H1 (cell line): Measurements from ENCODE around the gene CCN6. TPM values are rescaled to one million over a fixed set of nuclear protein-coding genes. Genes with fewer than 3 reads are reported as not detected.

Source experiments
- CTCF ChIA-PET: fragments of 300-600 bp; sonication (Branson Sonifier 250); formaldehyde crosslinking; loops from one replicate; lab custom pipeline; 2021; ENCODE audit not compliant: partially characterized antibody; lab: Charles Lee
- POLR2A ChIA-PET: fragments of 300-600 bp; sonication (Branson Sonifier 250); formaldehyde crosslinking; loops from one replicate; lab custom pipeline; 2021; ENCODE audit warnings: inconsistent platforms; ENCODE audit not compliant: partially characterized antibody; lab: Charles Lee
- DNase-seq, 2 experiments: peaks; one replicate each; pipeline versions ENCODE4 v3.0.0 to v3.0.0-alpha.2; 2010 to 2022; ENCODE audit warnings: low spot score in 2 of 2, low read depth in 1 of 2, mixed read lengths in 1 of 2
- FAIRE-seq: peaks from 2 replicates; lab custom pipeline; 2011; peaks lifted over from hg19 to GRCh38; lab: Jason Lieb, UNC
- H2AFZ ChIP-seq: 2 replicates; pipeline ENCODE4 v1.8.1; 2012; ENCODE audit warnings: low read length, inconsistent platforms
- H2AK5ac ChIP-seq: 2 replicates; pipeline ENCODE4 v1.6.1; 2013; ENCODE audit warnings: low read depth, low read length
- H2BK120ac ChIP-seq: replicated peaks from 2 replicates; pipeline ENCODE3; 2013; ENCODE audit warnings: low read depth, low read length, inconsistent platforms
- H2BK12ac ChIP-seq: 2 replicates; pipeline ENCODE4 v1.6.1; 2013; ENCODE audit warnings: low read depth, low read length
- H2BK15ac ChIP-seq: 2 replicates; pipeline ENCODE4 v1.6.1; 2013; ENCODE audit warnings: low read length
- H2BK20ac ChIP-seq: 2 replicates; pipeline ENCODE4 v1.6.1; 2013; ENCODE audit warnings: low read length
- H2BK5ac ChIP-seq: 2 replicates; pipeline ENCODE4 v1.6.1; 2013; ENCODE audit warnings: low read depth, low read length
- H3K14ac ChIP-seq: 2 replicates; pipeline ENCODE4 v1.6.1; 2013; ENCODE audit warnings: inconsistent platforms; ENCODE audit not compliant: insufficient read length
- H3K18ac ChIP-seq: 2 replicates; pipeline ENCODE4 v1.6.1; 2013; ENCODE audit warnings: low read length; ENCODE audit errors: extremely low read depth
- H3K23ac ChIP-seq: 2 replicates; pipeline ENCODE4 v1.6.1; 2013; ENCODE audit warnings: inconsistent platforms; ENCODE audit not compliant: insufficient read length
- H3K23me2 ChIP-seq: 2 replicates; pipeline ENCODE4 v1.6.1; 2013; ENCODE audit warnings: low read depth, low read length
- H3K27ac ChIP-seq: 2 replicates; pipeline ENCODE4 v1.6.1; 2011; ENCODE audit warnings: low read depth, low read length, inconsistent platforms
- H3K27me3 ChIP-seq, 4 experiments: replicated peaks in 1 of 4; 1 replicate in 1 of 4; 2 replicates in 3 of 4; pipeline versions ENCODE4 v1.6.1 to v1.8.1; 2011 to 2013; ENCODE audit warnings: low read length in 3 of 4, mild to moderate bottlenecking in 3 of 4, inconsistent platforms in 2 of 4, mixed read lengths in 2 of 4, moderate library complexity in 1 of 4; ENCODE audit not compliant: control insufficient read depth in 3 of 4, insufficient read depth in 3 of 4; ENCODE audit errors: extremely low read depth in 1 of 4
- H3K36me3 ChIP-seq, 4 experiments: 2 replicates each; pipeline versions ENCODE4 v1.6.1 to v1.8.1; 2011 to 2013; ENCODE audit warnings: mild to moderate bottlenecking in 4 of 4, low read length in 3 of 4, moderate library complexity in 2 of 4, control low read depth in 1 of 4, inconsistent platforms in 1 of 4; ENCODE audit not compliant: insufficient read depth in 4 of 4, control insufficient read depth in 2 of 4
- H3K4ac ChIP-seq: replicated peaks from 2 replicates; pipeline ENCODE3; 2013; ENCODE audit warnings: low read length, low read depth, mixed read lengths, inconsistent platforms; ENCODE audit not compliant: insufficient read length
- H3K4me1 ChIP-seq, 4 experiments: replicated peaks in 1 of 4; 1 replicate in 1 of 4; 2 replicates in 3 of 4; pipeline versions ENCODE4 v1.6.1 to v1.8.1; 2011 to 2013; ENCODE audit warnings: low read length in 3 of 4, inconsistent platforms in 2 of 4, mixed read lengths in 1 of 4; ENCODE audit not compliant: insufficient read depth in 4 of 4, control insufficient read depth in 3 of 4
- H3K4me2 ChIP-seq, 2 experiments: 2 replicates each; pipeline versions ENCODE4 v1.6.1 to v1.8.1; 2011 to 2013; ENCODE audit warnings: low read depth in 2 of 2, low read length in 2 of 2, control low read depth in 1 of 2, inconsistent platforms in 1 of 2, mild to moderate bottlenecking in 1 of 2; ENCODE audit not compliant: insufficient read depth in 1 of 2
- H3K4me3 ChIP-seq, 4 experiments: fragments of 200-600, 300-600 bp in 1 of 4; sonication (generic), shearing (Covaris generic), sonication (Bioruptor Twin) in 1 of 4; 2 replicates each; pipeline versions ENCODE4 v1.5.1 to v1.8.1; 2011 to 2016; ENCODE audit warnings: low read length in 4 of 4, low read depth in 3 of 4, control low read depth in 2 of 4, inconsistent platforms in 2 of 4, mild to moderate bottlenecking in 2 of 4, mixed read lengths in 1 of 4, moderate library complexity in 1 of 4; ENCODE audit not compliant: insufficient read depth in 2 of 4; ENCODE audit errors: extremely low read depth in 1 of 4
- H3K56ac ChIP-seq: replicated peaks from 2 replicates; pipeline ENCODE3; 2013; ENCODE audit warnings: low read depth, mild to moderate bottlenecking, mixed read lengths, low read length, inconsistent platforms; ENCODE audit not compliant: insufficient read length
- H3K79me1 ChIP-seq: 2 replicates; pipeline ENCODE4 v1.6.1; 2013; ENCODE audit warnings: low read depth, low read length, control low read depth
- H3K79me2 ChIP-seq, 2 experiments: 2 replicates each; pipeline versions ENCODE4 v1.6.1 to v1.8.1; 2012 to 2013; ENCODE audit warnings: low read length in 2 of 2, mild to moderate bottlenecking in 2 of 2, inconsistent platforms in 1 of 2; ENCODE audit not compliant: insufficient read depth in 2 of 2, control insufficient read depth in 1 of 2
- H3K9ac ChIP-seq, 4 experiments: replicated peaks in 1 of 4; 1 replicate in 1 of 4; 2 replicates in 3 of 4; pipeline versions ENCODE4 v1.6.1 to v1.8.1; 2011 to 2013; ENCODE audit warnings: low read depth in 3 of 4, low read length in 3 of 4, control low read depth in 2 of 4, mild to moderate bottlenecking in 2 of 4, moderate library complexity in 2 of 4, inconsistent platforms in 1 of 4; ENCODE audit errors: extremely low read depth in 1 of 4
- H3K9me3 ChIP-seq, 2 experiments: 2 replicates each; pipeline versions ENCODE4 v1.6.1 to v1.8.1; 2012 to 2013; ENCODE audit warnings: mild to moderate bottlenecking in 2 of 2, moderate library complexity in 2 of 2, control low read depth in 1 of 2, inconsistent platforms in 1 of 2, low read depth in 1 of 2, low read length in 1 of 2, mixed read lengths in 1 of 2; ENCODE audit not compliant: insufficient read depth in 2 of 2
- H4K20me1 ChIP-seq, 2 experiments: replicated peaks in 1 of 2; 2 replicates each; pipeline versions ENCODE3 to v1.8.1; 2011 to 2013; ENCODE audit warnings: inconsistent platforms in 2 of 2, low read length in 2 of 2, mild to moderate bottlenecking in 1 of 2; ENCODE audit not compliant: insufficient read depth in 2 of 2, control insufficient read depth in 1 of 2
- H4K5ac ChIP-seq: 2 replicates; pipeline ENCODE4 v1.6.1; 2013; ENCODE audit warnings: low read length, low read depth, mixed read lengths, inconsistent platforms; ENCODE audit not compliant: insufficient read length
- H4K8ac ChIP-seq: 2 replicates; pipeline ENCODE4 v1.8.0; 2013; ENCODE audit warnings: mild to moderate bottlenecking, moderate library complexity, low read length, inconsistent platforms; ENCODE audit not compliant: insufficient read depth; ENCODE audit errors: extremely low read depth
- H4K91ac ChIP-seq: replicated peaks from 2 replicates; pipeline ENCODE3; 2013; ENCODE audit warnings: low read length, mixed read lengths, inconsistent platforms; ENCODE audit not compliant: insufficient read length
- CBX8 ChIP-seq: fragments of 300-800, 300-1000 bp; sonication (generic); IDR thresholded peaks from 2 replicates; pipeline ENCODE4 v1.7.1; 2016; ENCODE audit warnings: low read depth, low read length, borderline replicate concordance
- FOSL1 ChIP-seq: IDR thresholded peaks from 2 replicates; pipeline ENCODE4 v1.6.1; 2011; ENCODE audit warnings: mild to moderate bottlenecking, low read depth, low read length, moderate library complexity; ENCODE audit not compliant: insufficient read depth
- JUN ChIP-seq: IDR thresholded peaks from 2 replicates; pipeline ENCODE4 v1.6.1; 2011; ENCODE audit warnings: low read depth, mild to moderate bottlenecking, improper control_type of control experiment, low read length
- KDM4A ChIP-seq: IDR thresholded peaks from one replicate; pipeline ENCODE4 v1.7.1; 2012; ENCODE audit warnings: low read depth, mild to moderate bottlenecking, moderate library complexity, low read length, inconsistent platforms; ENCODE audit not compliant: severe bottlenecking
- POLR2AphosphoS5 ChIP-seq: IDR thresholded peaks from 2 replicates; pipeline ENCODE4 v1.6.1; 2011; ENCODE audit warnings: low read depth, low read length
- POU5F1 ChIP-seq: IDR thresholded peaks from 2 replicates; pipeline ENCODE4 v1.6.1; 2011; ENCODE audit warnings: low read depth, mild to moderate bottlenecking, low read length, moderate library complexity
- RNF2 ChIP-seq: fragments of 200-900, 300-1000 bp; sonication (generic); IDR thresholded peaks from 2 replicates; pipeline ENCODE4 v1.7.1; 2016; ENCODE audit warnings: borderline replicate concordance, low read depth, mild to moderate bottlenecking, antibody characterized with exemption, low read length; ENCODE audit not compliant: poor library complexity, severe bottlenecking; ENCODE audit errors: missing control alignments
- RXRA ChIP-seq: IDR thresholded peaks from 2 replicates; pipeline ENCODE4 v1.6.1; 2011; ENCODE audit warnings: low read depth, mild to moderate bottlenecking, low read length, moderate library complexity; ENCODE audit not compliant: insufficient read depth
- SIX5 ChIP-seq: IDR thresholded peaks from 2 replicates; pipeline ENCODE4 v1.6.1; 2011; ENCODE audit warnings: mild to moderate bottlenecking, low read depth, low read length
- SP2 ChIP-seq: IDR thresholded peaks from 2 replicates; pipeline ENCODE4 v1.6.1; 2012; ENCODE audit warnings: mild to moderate bottlenecking, low read length, inconsistent platforms
- SUZ12 ChIP-seq: fragments of 200-600 bp; sonication (generic); IDR thresholded peaks from 2 replicates; pipeline ENCODE4 v1.6.1; 2012; ENCODE audit warnings: mild to moderate bottlenecking, inconsistent platforms, low read length, moderate library complexity, mixed read lengths
- YY1 ChIP-seq: IDR thresholded peaks from 2 replicates; pipeline ENCODE4 v1.6.1; 2011; ENCODE audit warnings: low read depth, mild to moderate bottlenecking, low read length
- WGBS, 2 experiments: shearing (Covaris generic) in 1 of 2; methylation state at CpG; one replicate each; pipeline versions ENCODE4 v1.1.6 to v1.1.7; 2013 to 2015; ENCODE audit warnings: low lambda C conversion rate in 2 of 2, mixed read lengths in 2 of 2, inconsistent platforms in 1 of 2, low coverage in 1 of 2, missing lambda C conversion rate in 1 of 2; ENCODE audit not compliant: insufficient replicate concordance in 2 of 2, insufficient coverage in 1 of 2, insufficient read length in 1 of 2; ENCODE audit errors: extremely low coverage in 1 of 2, missing lambda C conversion rate in 1 of 2; 5-methylcytosine and 5-hydroxymethylcytosine counted together
- polyA plus RNA-seq, 7 experiments: library from polyadenylated mRNA; depleted of rRNA in 3 of 7; stranded (reverse) in 5 of 7; unstranded in 2 of 7; fragments of >200 nt in 5 of 7; fragments of 200-250 nt in 2 of 7; gene quantifications; 1 replicate in 5 of 7; 2 replicates in 1 of 7; 4 replicates in 1 of 7; pipeline versions ENCODE4 v1.2.1 to v1.2.3, GENCODE V29; 2011 to 2013; ENCODE audit warnings: missing spikeins in 2 of 7, mixed read lengths in 2 of 7
- total RNA-seq: library from RNA; stranded (reverse); fragmentation: NEBNext Ultra II Directional; extraction: Animal tissue kit (Norgen Biotek cat#: 25700); gene quantifications from 2 replicates; pipeline ENCODE4 v1.2.1, GENCODE V29; 2021
- TF ChIP-seq, protein P1 (sequence below): IDR thresholded peaks from 2 replicates; pipeline ENCODE4 v1.6.1; 2012; ENCODE audit warnings: inconsistent platforms

CCN6 gene
- total and polyA plus RNA-seq, 2 of the 8 experiments (the other 6 are each of a cell fraction or from before 2014, with no cell fraction given) = not detected

DNA sequence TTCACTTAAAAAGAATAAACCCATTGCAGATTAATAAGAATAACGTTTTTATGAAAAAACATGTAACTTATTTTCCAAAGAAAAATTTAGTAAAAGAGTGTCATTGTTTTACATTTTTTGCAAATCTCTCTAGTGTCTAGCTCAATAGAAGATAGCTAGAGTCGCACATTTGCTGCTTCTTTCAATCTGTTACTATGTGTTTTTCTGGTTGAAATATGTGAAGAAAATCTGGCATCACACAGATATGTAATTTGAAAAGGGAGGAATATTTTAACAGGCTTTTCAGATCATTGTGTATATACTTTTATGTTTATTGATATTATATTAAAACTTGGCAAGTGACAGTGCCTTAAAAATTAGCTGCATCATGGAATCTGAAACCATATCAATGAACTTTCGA lies 9.1 kb downstream of the CCN6 start:
- Histone ChIP-seq H4K91ac (no peak overlapping the region), H3K27ac (no peak overlapping the region), H2BK5ac (no peak overlapping the region), H3K36me3 (no peaks in the 10 kb centered on the region), H3K4me3 (no peak overlapping the region), H3K23ac (no peak overlapping the region), H3K27me3 (no peaks in the 10 kb centered on the region), H3K14ac (no peak overlapping the region), H3K56ac (no peak overlapping the region), H2BK20ac (no peak overlapping the region), H3K9ac (no peak overlapping the region), H2BK120ac (no peak overlapping the region), H3K4ac (no peak overlapping the region), H3K9me3 (no peaks in the 10 kb centered on the region; a peak in 1 of 4 replicates), H3K23me2 (peaks cover 2% of the 10 kb centered on the region; the same call in 1 of the 2 replicates), H3K79me1 (no peaks in the 10 kb centered on the region), H3K4me1 (no peaks in the 10 kb centered on the region), H4K8ac (no peak overlapping the region), H3K4me2 (no peak overlapping the region), H3K18ac (no peak overlapping the region), H3K79me2 (no peaks in the 10 kb centered on the region), H4K20me1 (no peaks in the 10 kb centered on the region), H2BK12ac (no peak overlapping the region), H2AK5ac (no peak overlapping the region), H2BK15ac (no peak overlapping the region), H2AFZ (no peak overlapping the region), H4K5ac (no peak overlapping the region)
- WGBS, 2 experiments = 82% methylated on average over 3 of the region's 3 CpGs; no CpG with 5 or more reads in 1 of the 2 experiments
- TF ChIP-seq POU5F1 (no peak), YY1 (no peak), SIX5 (no peak), FOSL1 (no peak), CBX8 (no peak), RNF2 (no peak), SUZ12 (no peak), POLR2AphosphoS5 (no peak), KDM4A (no peak), JUN (no peak), RXRA (no peak), SP2 (no peak)
- TF ChIP-seq, protein P1, sequence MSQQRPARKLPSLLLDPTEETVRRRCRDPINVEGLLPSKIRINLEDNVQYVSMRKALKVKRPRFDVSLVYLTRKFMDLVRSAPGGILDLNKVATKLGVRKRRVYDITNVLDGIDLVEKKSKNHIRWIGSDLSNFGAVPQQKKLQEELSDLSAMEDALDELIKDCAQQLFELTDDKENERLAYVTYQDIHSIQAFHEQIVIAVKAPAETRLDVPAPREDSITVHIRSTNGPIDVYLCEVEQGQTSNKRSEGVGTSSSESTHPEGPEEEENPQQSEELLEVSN = no peak
- FAIRE-seq (no peak), DNase-seq (no peak)
- CTCF ChIA-PET = no interaction called here
- POLR2A ChIA-PET = no interaction called here
